NCI-H460 (cell line): ENCODE results near the gene KIAA1328. TPM values are rescaled to one million over a fixed set of nuclear protein-coding genes. Genes with fewer than 3 reads are reported as not detected.
A peak's percentile ranks its signal among the peaks of the same experiment; 100 is the strongest.
"Not testable (repeated sequence)": the region's sequence is repeated elsewhere in the genome, so short reads cannot be mapped to it uniquely, and the experiment has no call there.

ENCODE experiments used
- DNase-seq: peaks from one replicate; pipeline ENCODE4 v3.0.0-alpha.2; 2016; ENCODE audit warnings: low read depth; ENCODE audit errors: extremely low read depth
- total RNA-seq: library from RNA; depleted of rRNA; stranded (reverse); fragments of >200 nt; shearing (Covaris generic); gene quantifications from 2 replicates; pipeline ENCODE4 v1.2.3, GENCODE V29; 2014

KIAA1328 gene
- total RNA-seq, 1 experiment from 2014 or later: 3.2 TPM

DNA sequence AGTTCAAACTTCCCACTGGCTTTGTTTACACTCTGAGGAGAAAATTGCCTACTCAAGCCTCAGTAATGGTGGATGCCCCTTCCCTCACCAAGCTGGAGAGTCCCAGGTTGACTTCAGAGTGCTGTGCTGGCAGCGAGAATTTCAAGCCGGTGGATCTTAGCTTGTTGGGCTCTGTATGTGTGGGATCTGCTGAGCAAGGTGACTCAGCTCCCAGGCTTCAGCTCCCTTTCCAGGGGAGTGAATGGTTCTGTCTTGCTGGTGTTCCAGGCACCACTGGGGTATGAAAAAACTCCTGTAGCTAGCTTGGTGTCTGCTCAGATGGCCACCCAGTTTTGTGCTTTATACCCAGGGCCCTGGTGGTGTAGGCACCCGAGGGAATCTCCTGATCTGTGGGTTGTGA lies 50.9 kb downstream of the KIAA1328 start:
- DNase-seq: not testable (repeated sequence)

GRCh38 chr18:36885981-36886380 lies 57.1 kb downstream of the KIAA1328 start:
- no peak for DNase-seq

DNA sequence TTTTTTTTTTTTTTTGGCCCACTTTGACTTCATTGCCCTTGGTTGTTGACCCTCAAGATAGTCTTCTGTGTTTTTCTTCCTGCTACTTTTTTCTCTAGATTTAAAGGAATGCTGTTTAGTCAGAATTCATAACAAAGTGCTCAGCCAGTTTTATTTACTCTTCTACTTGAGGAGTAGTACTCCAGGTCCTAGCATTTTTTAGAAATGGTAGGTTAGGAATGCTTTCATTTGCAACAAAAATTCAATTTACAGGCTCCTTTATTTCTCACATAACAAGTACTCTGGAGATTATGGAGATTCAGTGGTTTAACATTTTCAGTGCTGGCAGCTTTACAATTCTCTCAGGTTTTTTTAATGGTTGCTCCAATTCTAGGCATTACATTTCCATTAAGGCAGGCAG lies 58.2 kb downstream of the KIAA1328 start:
- no peak for DNase-seq

- no peak for DNase-seq
Observed at GRCh38 chr18:36887864-36888263, 58.9 kb downstream of the KIAA1328 start.

DNA sequence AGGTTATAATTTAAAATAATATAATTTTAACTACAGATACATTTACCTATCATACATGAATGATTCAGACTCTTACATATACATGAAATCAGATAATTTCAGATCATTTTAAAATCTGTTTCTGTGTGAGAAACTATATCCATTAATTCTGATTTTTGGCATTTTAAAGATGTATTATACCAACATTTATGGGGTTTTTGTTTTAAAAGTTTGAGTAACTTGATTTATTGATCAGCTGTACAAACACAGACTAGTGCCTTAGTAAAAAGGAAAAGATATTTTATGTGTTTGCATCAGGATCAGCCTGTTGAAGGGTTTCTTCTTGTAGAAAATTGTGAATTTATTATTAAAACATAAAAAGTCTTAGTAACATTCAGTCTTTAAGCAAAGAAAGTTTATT lies 59.9 kb downstream of the KIAA1328 start:
- DNase-seq: no peak

- DNase-seq: no peak
Observed at GRCh38 chr18:36889321-36889720, 60.4 kb downstream of the KIAA1328 start.

GRCh38 chr18:36889742-36890141 lies 60.8 kb downstream of the KIAA1328 start:
- no peak for DNase-seq

GRCh38 chr18:36890598-36890997 lies 61.7 kb downstream of the KIAA1328 start:
- no peak for DNase-seq

- DNase-seq: no peak
Observed at GRCh38 chr18:36893227-36893626, 64.3 kb downstream of the KIAA1328 start.

DNA sequence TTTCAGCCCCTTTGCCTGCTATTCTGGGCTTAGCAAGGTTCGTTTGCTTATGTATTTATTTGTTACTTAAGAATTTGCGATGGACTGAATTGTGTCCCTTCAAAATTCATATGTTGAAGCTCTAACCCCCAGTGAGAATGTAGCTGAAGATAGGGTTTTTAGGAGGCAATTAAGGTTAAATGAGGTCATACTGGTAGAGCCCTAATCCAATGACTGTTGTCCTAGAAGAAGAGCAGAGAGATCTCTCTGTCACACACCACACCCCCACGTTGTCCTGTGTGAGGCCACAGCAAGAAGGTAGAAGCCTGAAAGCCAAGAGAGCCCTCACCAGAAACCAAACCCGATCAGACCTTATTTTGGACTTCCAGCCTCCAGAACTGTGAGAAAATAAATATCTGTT lies 66.7 kb downstream of the KIAA1328 start:
- DNase-seq: no peak

GRCh38 chr18:36897253-36897652 lies 68.3 kb downstream of the KIAA1328 start:
- DNase-seq: no peak

GRCh38 chr18:36899289-36899688 lies 70.4 kb downstream of the KIAA1328 start:
- peak; percentile 9 for DNase-seq

GRCh38 chr18:36900466-36900865 lies 71.5 kb downstream of the KIAA1328 start:
- no peak for DNase-seq

DNA sequence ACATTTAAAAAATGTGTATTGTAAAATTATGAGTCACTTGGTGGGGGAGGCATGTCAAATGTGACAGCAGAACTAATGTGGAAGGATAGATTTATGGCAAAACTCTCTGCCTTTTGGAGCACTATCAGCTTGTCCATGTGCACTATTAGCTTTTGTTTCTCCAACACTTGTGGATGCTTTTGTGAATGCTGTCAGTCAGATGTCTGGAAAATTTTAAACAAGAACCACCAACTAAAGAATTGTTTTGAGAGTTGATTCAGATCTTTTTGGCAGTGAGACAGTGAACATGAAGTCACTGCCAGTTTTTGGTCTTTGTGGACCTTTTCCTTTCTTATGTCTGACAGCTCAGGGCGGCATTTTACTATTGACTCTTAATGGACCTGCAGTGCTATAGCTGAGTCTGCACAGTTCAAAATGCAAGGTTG lies 72.4 kb downstream of the KIAA1328 start:
- DNase-seq: no peak

DNA sequence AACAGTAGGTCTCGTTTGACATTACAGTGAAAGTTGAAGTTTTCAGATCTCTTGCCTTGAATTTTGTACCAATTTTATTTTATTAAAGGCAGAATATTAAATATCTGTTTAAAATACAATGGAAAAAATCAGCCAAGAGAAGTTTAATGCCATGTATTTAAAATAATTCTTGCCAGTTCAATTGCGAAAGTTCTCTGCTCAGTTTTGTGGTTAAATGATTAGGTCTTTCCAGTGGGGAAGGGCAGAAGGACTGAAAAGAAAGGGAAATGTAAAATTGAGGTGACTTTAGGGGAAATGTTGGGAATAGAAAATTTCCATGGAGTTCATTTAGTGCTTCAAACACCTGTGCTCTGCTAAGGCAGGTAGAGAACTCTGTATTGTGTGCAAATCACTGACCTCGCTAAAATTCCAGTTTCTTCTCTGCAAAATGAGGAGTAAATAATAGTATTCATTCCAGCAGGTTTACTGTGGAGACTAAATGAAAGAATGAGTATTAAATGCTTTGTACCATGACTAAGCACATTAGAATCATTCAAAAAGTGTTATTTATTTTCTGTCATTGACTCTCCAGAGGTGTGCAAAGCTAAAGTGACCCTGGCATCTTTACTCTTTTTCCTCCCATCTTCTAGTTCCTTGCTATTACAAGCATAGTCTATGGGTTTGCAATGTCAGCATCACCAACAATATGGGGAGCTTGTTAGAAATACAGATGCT lies 74.4 kb downstream of the KIAA1328 start:
- no peak for DNase-seq

DNA sequence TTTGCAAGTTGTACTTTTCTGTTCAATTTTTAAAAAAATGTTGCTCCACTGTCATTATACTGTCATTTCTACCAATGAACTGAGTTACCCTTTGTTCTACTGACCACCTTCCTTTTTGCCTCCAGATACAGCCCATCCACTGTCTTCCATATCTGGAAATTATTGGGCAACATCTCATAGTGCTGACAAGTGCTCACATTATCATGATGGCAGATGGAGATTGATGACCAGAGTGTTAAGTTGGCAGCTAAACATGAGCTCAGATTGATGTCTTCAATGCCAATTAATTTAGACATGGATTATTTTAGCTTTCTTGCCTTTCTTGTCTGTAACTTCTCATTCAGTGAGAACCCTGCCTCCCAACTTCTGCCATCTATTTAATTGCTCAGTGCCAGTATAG lies 76.6 kb downstream of the KIAA1328 start:
- no peak for DNase-seq

GRCh38 chr18:36909282-36909681 lies 80.4 kb downstream of the KIAA1328 start:
- not testable (repeated sequence) for DNase-seq

DNA sequence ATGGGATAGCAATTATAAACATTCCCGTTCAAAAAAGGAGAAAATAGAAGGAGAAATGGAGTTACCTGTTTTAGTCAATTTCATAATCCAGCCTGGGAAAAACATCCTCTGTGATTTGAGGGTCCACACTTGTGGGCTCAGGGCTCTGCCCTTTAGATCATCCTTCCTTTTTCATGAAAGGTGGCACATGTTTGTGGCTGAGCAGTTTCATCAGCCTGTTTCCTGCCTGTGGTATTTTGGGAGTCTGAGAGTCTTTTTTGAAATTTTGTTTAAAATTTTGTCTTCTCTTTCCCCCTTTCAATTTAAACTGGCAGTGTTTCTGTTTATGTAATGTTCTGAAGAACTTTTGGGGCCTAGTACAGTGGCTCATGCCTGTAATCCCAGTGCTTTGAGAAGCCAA lies 84.0 kb downstream of the KIAA1328 start:
- no peak for DNase-seq

DNA sequence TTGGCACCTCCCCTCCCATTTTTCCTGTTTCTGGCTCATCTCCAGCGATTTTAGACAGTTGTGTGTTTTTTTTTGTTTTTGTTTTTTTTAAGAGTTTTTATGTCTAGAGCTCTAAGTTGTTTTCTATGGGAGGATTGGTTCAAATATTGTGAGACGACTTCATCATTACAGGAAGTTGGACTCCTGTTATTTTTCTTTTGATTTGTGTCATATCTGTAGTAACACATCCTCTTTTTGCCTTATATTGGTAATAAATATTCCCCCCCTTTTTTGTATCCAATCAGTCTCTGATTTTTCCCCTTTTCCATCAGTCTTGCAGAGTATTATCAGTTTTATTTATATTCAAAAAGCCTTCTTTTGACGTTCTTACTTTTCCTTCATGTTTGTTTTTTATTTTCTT lies 89.0 kb downstream of the KIAA1328 start:
- no peak for DNase-seq

DNA sequence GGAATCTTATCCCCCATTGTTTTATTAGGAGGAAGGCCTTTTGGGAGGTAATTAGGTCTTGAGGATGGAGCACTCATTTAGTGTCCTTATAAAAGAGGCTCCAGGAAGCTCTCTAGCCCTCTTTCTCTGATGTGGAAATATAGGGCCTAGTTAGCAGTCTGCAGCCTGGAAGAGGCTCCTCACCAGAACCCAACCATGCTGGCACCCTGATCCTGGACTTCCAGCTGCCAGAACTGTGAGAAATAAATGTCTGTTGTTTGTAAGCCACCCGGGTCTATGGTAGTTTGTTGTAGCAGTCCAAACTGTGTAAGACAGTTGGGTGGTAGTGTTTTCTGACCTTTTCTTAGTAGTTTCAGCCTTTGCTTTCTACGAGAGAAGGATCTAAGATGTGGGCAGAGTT lies 100.7 kb downstream of the KIAA1328 start:
- no peak for DNase-seq

DNA sequence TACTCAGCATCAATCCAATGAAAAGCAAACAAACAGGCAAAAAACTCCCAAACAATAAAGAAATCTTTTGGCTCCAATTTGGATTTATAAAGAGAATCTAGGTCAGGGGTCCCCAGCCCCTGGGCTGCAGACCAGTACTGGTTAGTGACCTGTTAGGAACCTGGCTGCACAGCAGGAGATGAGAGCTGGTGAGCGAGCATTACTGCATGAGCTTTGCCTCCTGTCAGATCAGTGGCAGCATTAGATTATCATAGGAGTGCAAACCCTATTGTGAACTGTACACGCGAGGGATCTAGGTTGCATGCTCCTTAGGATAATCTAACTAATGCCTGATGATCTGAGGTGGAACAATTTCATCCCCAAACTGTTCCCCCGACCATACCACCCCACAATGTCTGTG lies 102.2 kb downstream of the KIAA1328 start:
- no peak for DNase-seq

GRCh38 chr18:36933552-36933951 lies 104.6 kb downstream of the KIAA1328 start:
- DNase-seq: no peak

- DNase-seq: no peak
Observed at GRCh38 chr18:36934884-36935283, 106.0 kb downstream of the KIAA1328 start.
